ENCODE data around the gene DNAH1.

The DNAH1 gene

GRCh38 chr3:52354676-52355075 lies 38.6 kb downstream of the DNAH1 start:
- Histone ChIP-seq H3K4me3 (ENCODE audit: low read length) (no peak overlapping the region), H2AFZ (ENCODE audit: low read length) (no peak overlapping the region)
- TF ChIP-seq EZH2phosphoT487 (IDR thresholded peaks at IDR 0.05; ENCODE audit: low read length) (no peak), CTCF (IDR thresholded peaks at IDR 0.05; ENCODE audit: low read length) (no peak), EZH2 (optimal IDR thresholded peaks at IDR 0.05; ENCODE audit: low read depth, low read length) (no peak)

GRCh38 chr3:52355526-52355925 lies 39.4 kb downstream of the DNAH1 start:
- Histone ChIP-seq H3K9ac (ENCODE audit: low read length) (no peak overlapping the region), H3K9me3 (replicated peaks; ENCODE audit: insufficient read depth, low read length) (no peaks in the 10 kb centered on the region), H3K36me3 (replicated peaks; ENCODE audit: insufficient read depth, low read length) (no peaks in the 10 kb centered on the region), H4K20me1 (ENCODE audit: insufficient read depth, low read length) (no peaks in the 10 kb centered on the region), H3K79me2 (ENCODE audit: low read length) (no peaks in the 10 kb centered on the region), H3K9me2 (replicated peaks; ENCODE audit: insufficient read depth, low read length) (no peaks in the 10 kb centered on the region), H3K4me2 (ENCODE audit: low read depth, low read length) (no peak overlapping the region), H3K27ac (ENCODE audit: low read length) (no peak overlapping the region), H3K27me3 (replicated peaks; ENCODE audit: insufficient read depth, low read length) (no peaks in the 10 kb centered on the region), H3F3A (ENCODE audit: insufficient read depth, low read length) (no peaks in the 10 kb centered on the region), H3K4me1 (ENCODE audit: low read length) (no peaks in the 10 kb centered on the region), H2AFZ (ENCODE audit: low read length) (no peak overlapping the region), H3K4me3 (ENCODE audit: low read length) (no peak overlapping the region)
- TF ChIP-seq EZH2phosphoT487 (IDR thresholded peaks at IDR 0.05; ENCODE audit: low read length) (no peak), EZH2 (optimal IDR thresholded peaks at IDR 0.05; ENCODE audit: low read depth, low read length) (no peak)
- DNase-seq: no peak

More at GRCh38 chr3:52354676-52355075, 38.6 kb downstream of the DNAH1 start:
- no peaks in the 10 kb centered on the region for H3K9me2 ChIP-seq (replicated peaks; ENCODE audit: insufficient read depth, low read length)
- H3K4me1 ChIP-seq (ENCODE audit: low read length): no peaks in the 10 kb centered on the region
- no peaks in the 10 kb centered on the region for H3K27me3 ChIP-seq (replicated peaks; ENCODE audit: insufficient read depth, low read length)
- H3K9me3 ChIP-seq (replicated peaks; ENCODE audit: insufficient read depth, low read length): no peaks in the 10 kb centered on the region
- H3F3A ChIP-seq (ENCODE audit: insufficient read depth, low read length): no peaks in the 10 kb centered on the region
- no peaks in the 10 kb centered on the region for H3K79me2 ChIP-seq (ENCODE audit: low read length)
- no peaks in the 10 kb centered on the region for H3K36me3 ChIP-seq (replicated peaks; ENCODE audit: insufficient read depth, low read length)
- no peaks in the 10 kb centered on the region for H4K20me1 ChIP-seq (ENCODE audit: insufficient read depth, low read length)
- no peak overlapping the region for H3K4me2 ChIP-seq (ENCODE audit: low read depth, low read length)
- no peak overlapping the region for H3K9ac ChIP-seq (ENCODE audit: low read length)
- H3K27ac ChIP-seq (ENCODE audit: low read length): no peak overlapping the region
- DNase-seq: no peak

- TF ChIP-seq CTCF (IDR thresholded peaks at IDR 0.05; ENCODE audit: low read length) (no peak), EZH2 (optimal IDR thresholded peaks at IDR 0.05; ENCODE audit: low read depth, low read length) (no peak), EZH2phosphoT487 (IDR thresholded peaks at IDR 0.05; ENCODE audit: low read length) (no peak)
- Histone ChIP-seq H3K79me2 (ENCODE audit: low read length) (no peaks in the 10 kb centered on the region), H3K9me3 (replicated peaks; ENCODE audit: insufficient read depth, low read length) (no peaks in the 10 kb centered on the region), H3K36me3 (replicated peaks; ENCODE audit: insufficient read depth, low read length) (no peaks in the 10 kb centered on the region), H3K4me2 (ENCODE audit: low read depth, low read length) (no peak overlapping the region), H3K9me2 (replicated peaks; ENCODE audit: insufficient read depth, low read length) (no peaks in the 10 kb centered on the region), H4K20me1 (ENCODE audit: insufficient read depth, low read length) (no peaks in the 10 kb centered on the region), H3K4me3 (ENCODE audit: low read length) (no peak overlapping the region), H3K27ac (ENCODE audit: low read length) (no peak overlapping the region), H3K27me3 (replicated peaks; ENCODE audit: insufficient read depth, low read length) (no peaks in the 10 kb centered on the region), H3K9ac (ENCODE audit: low read length) (no peak overlapping the region), H3F3A (ENCODE audit: insufficient read depth, low read length) (no peaks in the 10 kb centered on the region), H3K4me1 (ENCODE audit: low read length) (no peaks in the 10 kb centered on the region), H2AFZ (ENCODE audit: low read length) (no peak overlapping the region)
- no peak for DNase-seq
These were observed 40.0 kb downstream of the DNAH1 start for GRCh38 chr3:52356126-52356525.

- H3K9ac ChIP-seq (ENCODE audit: low read length): no peak overlapping the region
- no peak overlapping the region for H3K4me2 ChIP-seq (ENCODE audit: low read depth, low read length)
- H3K9me2 ChIP-seq (replicated peaks; ENCODE audit: insufficient read depth, low read length): no peaks in the 10 kb centered on the region
- no peaks in the 10 kb centered on the region for H3K27me3 ChIP-seq (replicated peaks; ENCODE audit: insufficient read depth, low read length)
- H2AFZ ChIP-seq (ENCODE audit: low read length): no peak overlapping the region
- H3F3A ChIP-seq (ENCODE audit: insufficient read depth, low read length): no peaks in the 10 kb centered on the region
- TF ChIP-seq EZH2phosphoT487 (IDR thresholded peaks at IDR 0.05; ENCODE audit: low read length) (no peak), CTCF (IDR thresholded peaks at IDR 0.05; ENCODE audit: low read length) (no peak), EZH2 (optimal IDR thresholded peaks at IDR 0.05; ENCODE audit: low read depth, low read length) (no peak)
- no peaks in the 10 kb centered on the region for H3K36me3 ChIP-seq (replicated peaks; ENCODE audit: insufficient read depth, low read length)
- H3K9me3 ChIP-seq (replicated peaks; ENCODE audit: insufficient read depth, low read length): no peaks in the 10 kb centered on the region
- H3K79me2 ChIP-seq (ENCODE audit: low read length): no peaks in the 10 kb centered on the region
- no peak for DNase-seq
- no peaks in the 10 kb centered on the region for H4K20me1 ChIP-seq (ENCODE audit: insufficient read depth, low read length)
- no peak overlapping the region for H3K27ac ChIP-seq (ENCODE audit: low read length)
- no peaks in the 10 kb centered on the region for H3K4me1 ChIP-seq (ENCODE audit: low read length)
- no peak overlapping the region for H3K4me3 ChIP-seq (ENCODE audit: low read length)
These were observed 41.3 kb downstream of the DNAH1 start for GRCh38 chr3:52357151-52358080.
